Measurements from ENCODE around the gene KNG1. TPM values are rescaled to one million over a fixed set of nuclear protein-coding genes. Genes with fewer than 3 reads are reported as not detected.
A peak's percentile ranks its signal among the peaks of the same experiment; 100 is the strongest.

KNG1 gene
- total and polyA plus RNA-seq, 10 of the 15 experiments (the other 5 are each of a cell fraction or from before 2014, with no cell fraction given): 0.21 TPM; not detected in 9

GRCh38 chr3:186790261-186790981 lies 73.3 kb downstream of the KNG1 start (continued):
- TF ChIP-seq, protein P1, sequence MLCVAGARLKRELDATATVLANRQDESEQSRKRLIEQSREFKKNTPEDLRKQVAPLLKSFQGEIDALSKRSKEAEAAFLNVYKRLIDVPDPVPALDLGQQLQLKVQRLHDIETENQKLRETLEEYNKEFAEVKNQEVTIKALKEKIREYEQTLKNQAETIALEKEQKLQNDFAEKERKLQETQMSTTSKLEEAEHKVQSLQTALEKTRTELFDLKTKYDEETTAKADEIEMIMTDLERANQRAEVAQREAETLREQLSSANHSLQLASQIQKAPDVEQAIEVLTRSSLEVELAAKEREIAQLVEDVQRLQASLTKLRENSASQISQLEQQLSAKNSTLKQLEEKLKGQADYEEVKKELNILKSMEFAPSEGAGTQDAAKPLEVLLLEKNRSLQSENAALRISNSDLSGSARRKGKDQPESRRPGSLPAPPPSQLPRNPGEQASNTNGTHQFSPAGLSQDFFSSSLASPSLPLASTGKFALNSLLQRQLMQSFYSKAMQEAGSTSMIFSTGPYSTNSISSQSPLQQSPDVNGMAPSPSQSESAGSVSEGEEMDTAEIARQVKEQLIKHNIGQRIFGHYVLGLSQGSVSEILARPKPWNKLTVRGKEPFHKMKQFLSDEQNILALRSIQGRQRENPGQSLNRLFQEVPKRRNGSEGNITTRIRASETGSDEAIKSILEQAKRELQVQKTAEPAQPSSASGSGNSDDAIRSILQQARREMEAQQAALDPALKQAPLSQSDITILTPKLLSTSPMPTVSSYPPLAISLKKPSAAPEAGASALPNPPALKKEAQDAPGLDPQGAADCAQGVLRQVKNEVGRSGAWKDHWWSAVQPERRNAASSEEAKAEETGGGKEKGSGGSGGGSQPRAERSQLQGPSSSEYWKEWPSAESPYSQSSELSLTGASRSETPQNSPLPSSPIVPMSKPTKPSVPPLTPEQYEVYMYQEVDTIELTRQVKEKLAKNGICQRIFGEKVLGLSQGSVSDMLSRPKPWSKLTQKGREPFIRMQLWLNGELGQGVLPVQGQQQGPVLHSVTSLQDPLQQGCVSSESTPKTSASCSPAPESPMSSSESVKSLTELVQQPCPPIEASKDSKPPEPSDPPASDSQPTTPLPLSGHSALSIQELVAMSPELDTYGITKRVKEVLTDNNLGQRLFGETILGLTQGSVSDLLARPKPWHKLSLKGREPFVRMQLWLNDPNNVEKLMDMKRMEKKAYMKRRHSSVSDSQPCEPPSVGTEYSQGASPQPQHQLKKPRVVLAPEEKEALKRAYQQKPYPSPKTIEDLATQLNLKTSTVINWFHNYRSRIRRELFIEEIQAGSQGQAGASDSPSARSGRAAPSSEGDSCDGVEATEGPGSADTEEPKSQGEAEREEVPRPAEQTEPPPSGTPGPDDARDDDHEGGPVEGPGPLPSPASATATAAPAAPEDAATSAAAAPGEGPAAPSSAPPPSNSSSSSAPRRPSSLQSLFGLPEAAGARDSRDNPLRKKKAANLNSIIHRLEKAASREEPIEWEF (IDR thresholded peaks at IDR 0.05; ENCODE audit: insufficient replicate concordance, low read depth, low read length): no peak
- TF ChIP-seq CBFB (IDR thresholded peaks at IDR 0.05; ENCODE audit: low read depth) (peak; percentile 27; the same call in 1 of the 2 replicates), BCL3 (IDR thresholded peaks at IDR 0.05; ENCODE audit: borderline replicate concordance, insufficient read depth, low read depth, low read length, poor library complexity, severe bottlenecking) (peak; percentile 62), PAX8 (IDR thresholded peaks at IDR 0.05) (no peak)

MicroRNA genes within 50 kb of the gene (microRNA counts, 767-probe panel; counts per million panel counts)
- 977 counts per million, percentile 26 among the panel's probes with 10 or more counts for microRNA hsa-miR-1248

Small RNA genes lying within 50 kb of the gene (microRNA-seq; reads per million reads assigned to microRNA genes)
- gene MIR1248: 1.5 reads per million

Small RNA genes lying within 50 kb of the gene (small RNA-seq; reads per million reads assigned to genes)
- gene RF00092 (not detected), gene RNU6-1105P (not detected), gene SNORA4 (not detected), gene SNORA63 (not detected), gene SNORA81 (not detected), gene SNORD2 (not detected)

Other genes with a start within 250 kb of the KNG1 start
Only the 7 nearest of the 10 such genes appear.
- gene DNAJB11, start 146.6 kb upstream of the KNG1 start, total RNA-seq (2014; rRNA removed): 57.9 and 62.9 TPM in 2 replicates
- gene DNAJB11, start 146.6 kb upstream of the KNG1 start, total RNA-seq (2014; rRNA removed; fragmentation: Illumina TruSeq; extraction: Trizol): 52.7 and 57.7 TPM in 2 replicates
- 44.1 and 45.1 TPM in 2 replicates for gene DNAJB11, start 146.6 kb upstream of the KNG1 start, total RNA-seq (2021)
- gene DNAJB11, start 146.6 kb upstream of the KNG1 start, polyA plus RNA-seq (2011; rRNA removed): 43.3 and 56.9 TPM in 2 replicates
- gene DNAJB11, start 146.6 kb upstream of the KNG1 start, polyA plus RNA-seq (2014; fragmentation: Illumina TruSeq; extraction: Trizol): 65.0 and 67.8 TPM in 2 replicates
- gene DNAJB11, start 146.6 kb upstream of the KNG1 start, polyA plus RNA-seq (2014; fragmentation: Nextera tagmentation; extraction: Ambion mirVana): 10 to 100 TPM; 16.2 to 26.4 TPM
- 59.4 and 61.5 TPM in 2 replicates for gene DNAJB11, start 146.6 kb upstream of the KNG1 start, polyA plus RNA-seq (2014; rRNA removed)
- 100 to 1,000 TPM; 130 to 135 TPM for gene DNAJB11, start 146.6 kb upstream of the KNG1 start, polyA plus RNA-seq (2016; fragmentation: Nextera tagmentation; extraction: Ambion mirVana)
- not detected in 2 replicates for gene AHSG, start 104.3 kb upstream of the KNG1 start, total RNA-seq (2014; rRNA removed)
- gene AHSG, start 104.3 kb upstream of the KNG1 start, total RNA-seq (2014; rRNA removed; fragmentation: Illumina TruSeq; extraction: Trizol): not detected in 2 replicates
- gene AHSG, start 104.3 kb upstream of the KNG1 start, total RNA-seq (2021): 0.90 and 1.2 TPM in 2 replicates
- not detected in 2 replicates for gene AHSG, start 104.3 kb upstream of the KNG1 start, polyA plus RNA-seq (2011; rRNA removed)
- not detected in 2 replicates for gene AHSG, start 104.3 kb upstream of the KNG1 start, polyA plus RNA-seq (2014; fragmentation: Illumina TruSeq; extraction: Trizol)
- under 1 TPM in 1 of 2 experiments, not detected in 1; 0.06 TPM for gene AHSG, start 104.3 kb upstream of the KNG1 start, polyA plus RNA-seq (2014; fragmentation: Nextera tagmentation; extraction: Ambion mirVana)
- 0.15 TPM in 1 of 2 replicates, not detected in the other for gene AHSG, start 104.3 kb upstream of the KNG1 start, polyA plus RNA-seq (2014; rRNA removed)
- not detected for gene AHSG, start 104.3 kb upstream of the KNG1 start, polyA plus RNA-seq (2016; fragmentation: Nextera tagmentation; extraction: Ambion mirVana)
- not detected in 2 replicates for gene FETUB, start 77.0 kb upstream of the KNG1 start, total RNA-seq (2014; rRNA removed)
- gene FETUB, start 77.0 kb upstream of the KNG1 start, total RNA-seq (2014; rRNA removed; fragmentation: Illumina TruSeq; extraction: Trizol): not detected in 2 replicates
- not detected in 2 replicates for gene FETUB, start 77.0 kb upstream of the KNG1 start, total RNA-seq (2021)
- gene FETUB, start 77.0 kb upstream of the KNG1 start, polyA plus RNA-seq (2011; rRNA removed): not detected in 2 replicates
- not detected in 2 replicates for gene FETUB, start 77.0 kb upstream of the KNG1 start, polyA plus RNA-seq (2014; fragmentation: Illumina TruSeq; extraction: Trizol)
- gene FETUB, start 77.0 kb upstream of the KNG1 start, polyA plus RNA-seq (2014; fragmentation: Nextera tagmentation; extraction: Ambion mirVana): not detected
- not detected in 2 replicates for gene FETUB, start 77.0 kb upstream of the KNG1 start, polyA plus RNA-seq (2014; rRNA removed)
- not detected for gene FETUB, start 77.0 kb upstream of the KNG1 start, polyA plus RNA-seq (2016; fragmentation: Nextera tagmentation; extraction: Ambion mirVana)
- not detected in 2 replicates for gene HRG, start 51.3 kb upstream of the KNG1 start, total RNA-seq (2014; rRNA removed)
- gene HRG, start 51.3 kb upstream of the KNG1 start, total RNA-seq (2014; rRNA removed; fragmentation: Illumina TruSeq; extraction: Trizol): not detected in 2 replicates
- gene HRG, start 51.3 kb upstream of the KNG1 start, total RNA-seq (2021): 0.13 and 0.21 TPM in 2 replicates
- gene HRG, start 51.3 kb upstream of the KNG1 start, polyA plus RNA-seq (2011; rRNA removed): not detected in 2 replicates
- not detected in 2 replicates for gene HRG, start 51.3 kb upstream of the KNG1 start, polyA plus RNA-seq (2014; fragmentation: Illumina TruSeq; extraction: Trizol)
- not detected for gene HRG, start 51.3 kb upstream of the KNG1 start, polyA plus RNA-seq (2014; fragmentation: Nextera tagmentation; extraction: Ambion mirVana)
- not detected in 2 replicates for gene HRG, start 51.3 kb upstream of the KNG1 start, polyA plus RNA-seq (2014; rRNA removed)
- gene HRG, start 51.3 kb upstream of the KNG1 start, polyA plus RNA-seq (2016; fragmentation: Nextera tagmentation; extraction: Ambion mirVana): not detected
- gene EIF4A2, start 66.2 kb downstream of the KNG1 start, total RNA-seq (2014; rRNA removed): 254 and 334 TPM in 2 replicates
- 321 and 331 TPM in 2 replicates for gene EIF4A2, start 66.2 kb downstream of the KNG1 start, total RNA-seq (2014; rRNA removed; fragmentation: Illumina TruSeq; extraction: Trizol)
- gene EIF4A2, start 66.2 kb downstream of the KNG1 start, total RNA-seq (2021): 255 and 277 TPM in 2 replicates
- gene EIF4A2, start 66.2 kb downstream of the KNG1 start, polyA plus RNA-seq (2011; rRNA removed): 680 and 939 TPM in 2 replicates
- 321 and 430 TPM in 2 replicates for gene EIF4A2, start 66.2 kb downstream of the KNG1 start, polyA plus RNA-seq (2014; fragmentation: Illumina TruSeq; extraction: Trizol)
- 100 to 1,000 TPM; 216 to 263 TPM for gene EIF4A2, start 66.2 kb downstream of the KNG1 start, polyA plus RNA-seq (2014; fragmentation: Nextera tagmentation; extraction: Ambion mirVana)
- 305 and 359 TPM in 2 replicates for gene EIF4A2, start 66.2 kb downstream of the KNG1 start, polyA plus RNA-seq (2014; rRNA removed)
- gene EIF4A2, start 66.2 kb downstream of the KNG1 start, polyA plus RNA-seq (2016; fragmentation: Nextera tagmentation; extraction: Ambion mirVana): 100 to 1,000 TPM; 154 to 159 TPM
- gene RFC4, start 89.1 kb downstream of the KNG1 start, total RNA-seq (2014; rRNA removed): 79.8 and 91.8 TPM in 2 replicates
- gene RFC4, start 89.1 kb downstream of the KNG1 start, total RNA-seq (2014; rRNA removed; fragmentation: Illumina TruSeq; extraction: Trizol): 112 and 121 TPM in 2 replicates
- gene RFC4, start 89.1 kb downstream of the KNG1 start, total RNA-seq (2021): 63.8 and 69.2 TPM in 2 replicates
- gene RFC4, start 89.1 kb downstream of the KNG1 start, polyA plus RNA-seq (2011; rRNA removed): 49.1 and 58.6 TPM in 2 replicates
- gene RFC4, start 89.1 kb downstream of the KNG1 start, polyA plus RNA-seq (2014; fragmentation: Illumina TruSeq; extraction: Trizol): 104 and 141 TPM in 2 replicates
- gene RFC4, start 89.1 kb downstream of the KNG1 start, polyA plus RNA-seq (2014; fragmentation: Nextera tagmentation; extraction: Ambion mirVana): 100 to 1,000 TPM; 122 to 139 TPM
- 77.6 and 83.1 TPM in 2 replicates for gene RFC4, start 89.1 kb downstream of the KNG1 start, polyA plus RNA-seq (2014; rRNA removed)
- 100 to 1,000 TPM; 144 TPM for gene RFC4, start 89.1 kb downstream of the KNG1 start, polyA plus RNA-seq (2016; fragmentation: Nextera tagmentation; extraction: Ambion mirVana)
- not detected in 2 replicates for gene ADIPOQ, start 125.4 kb downstream of the KNG1 start, total RNA-seq (2014; rRNA removed)
- gene ADIPOQ, start 125.4 kb downstream of the KNG1 start, total RNA-seq (2014; rRNA removed; fragmentation: Illumina TruSeq; extraction: Trizol): not detected in 2 replicates
- not detected in 2 replicates for gene ADIPOQ, start 125.4 kb downstream of the KNG1 start, total RNA-seq (2021)
- not detected in 2 replicates for gene ADIPOQ, start 125.4 kb downstream of the KNG1 start, polyA plus RNA-seq (2011; rRNA removed)
- not detected in 2 replicates for gene ADIPOQ, start 125.4 kb downstream of the KNG1 start, polyA plus RNA-seq (2014; fragmentation: Illumina TruSeq; extraction: Trizol)
- gene ADIPOQ, start 125.4 kb downstream of the KNG1 start, polyA plus RNA-seq (2014; fragmentation: Nextera tagmentation; extraction: Ambion mirVana): not detected
- gene ADIPOQ, start 125.4 kb downstream of the KNG1 start, polyA plus RNA-seq (2014; rRNA removed): not detected in 2 replicates
- not detected for gene ADIPOQ, start 125.4 kb downstream of the KNG1 start, polyA plus RNA-seq (2016; fragmentation: Nextera tagmentation; extraction: Ambion mirVana)

All from GM12878 (cell line).